HG03135 (cell line): ENCODE measurements around the gene TNFSF18.
"Not testable (repeated sequence)": the region's sequence is repeated elsewhere in the genome, so short reads cannot be mapped to it uniquely, and the experiment has no call there.

ENCODE experiments used
- ATAC-seq: cut with Tn5 transposase; IDR thresholded peaks from one replicate; pipeline ENCODE4 v1.9.1; 2021; ENCODE audit warnings: mild to moderate bottlenecking, moderate library complexity; ENCODE audit not compliant: unreplicated experiment

TNFSF18 gene, protein sequence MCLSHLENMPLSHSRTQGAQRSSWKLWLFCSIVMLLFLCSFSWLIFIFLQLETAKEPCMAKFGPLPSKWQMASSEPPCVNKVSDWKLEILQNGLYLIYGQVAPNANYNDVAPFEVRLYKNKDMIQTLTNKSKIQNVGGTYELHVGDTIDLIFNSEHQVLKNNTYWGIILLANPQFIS

GRCh38 chr1:173050865-173051264 is at the start of gene TNFSF18:
Gene TNFSF18 (minus strand): TSS chr1:173050941. CDS start chr1:173050896, 45 bp downstream.
- ATAC-seq = no peak

DNA sequence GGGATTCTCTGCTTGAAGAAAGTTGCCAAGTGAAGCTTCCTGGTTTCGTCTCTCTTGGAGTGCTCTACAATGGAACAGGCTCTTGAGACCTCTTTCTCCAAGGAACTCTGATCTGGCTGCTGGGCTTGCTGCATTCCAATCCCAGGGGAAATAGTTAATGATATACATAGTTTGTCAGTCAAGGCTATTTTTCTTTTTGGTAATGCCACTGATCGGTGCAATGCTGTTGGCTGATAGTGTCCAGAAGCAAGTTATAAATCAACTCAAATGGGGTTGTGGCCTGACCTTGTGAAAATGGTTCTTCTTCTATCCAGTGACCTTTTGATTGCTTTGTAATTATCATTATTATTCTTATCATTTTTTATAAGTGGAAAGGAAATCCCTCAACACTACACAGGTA is 48.4 kb upstream of the TNFSF18 start:
- no peak for ATAC-seq

GRCh38 chr1:173098117-173098516 is 47.4 kb upstream of the TNFSF18 start:
- ATAC-seq = no peak

GRCh38 chr1:173097001-173097400 is 46.3 kb upstream of the TNFSF18 start:
- ATAC-seq = no peak

DNA sequence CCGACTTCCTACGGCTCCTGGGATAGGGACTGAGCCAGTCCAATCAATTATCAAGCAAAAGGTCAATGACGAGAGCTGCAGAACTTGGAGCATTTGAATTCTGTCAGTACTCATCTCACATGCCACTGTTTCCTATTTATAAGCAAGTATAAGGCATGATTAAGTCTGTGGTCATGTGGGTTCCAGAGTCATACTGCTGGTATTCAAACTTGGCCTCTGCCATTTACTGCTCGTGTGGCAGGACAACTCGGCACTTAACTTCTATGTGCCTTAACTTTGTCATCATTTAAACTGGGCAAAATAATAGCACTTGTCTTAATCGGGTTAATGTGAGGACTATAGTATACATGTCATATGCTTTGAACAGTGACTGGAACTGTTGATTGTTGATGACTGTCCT is 44.9 kb upstream of the TNFSF18 start:
- ATAC-seq = no peak

DNA sequence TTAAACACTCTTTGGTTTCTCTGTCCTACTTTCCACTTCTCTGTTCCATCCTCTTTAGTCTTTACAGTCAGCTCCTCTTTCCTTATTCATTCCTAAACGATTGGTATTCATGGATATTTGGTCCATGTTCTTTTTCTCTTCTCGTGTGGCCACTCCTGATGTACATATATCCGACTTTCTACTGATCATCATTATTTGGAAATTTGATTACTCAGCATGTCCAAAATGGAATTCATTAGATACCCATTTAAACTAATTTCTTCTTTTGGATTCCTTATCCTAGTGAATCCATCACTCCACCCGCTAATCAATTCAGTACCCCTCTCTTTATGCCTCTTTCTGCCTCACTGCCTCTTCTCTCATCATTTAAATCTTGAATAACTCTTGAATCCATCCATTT is 43.8 kb upstream of the TNFSF18 start:
- no peak for ATAC-seq

DNA sequence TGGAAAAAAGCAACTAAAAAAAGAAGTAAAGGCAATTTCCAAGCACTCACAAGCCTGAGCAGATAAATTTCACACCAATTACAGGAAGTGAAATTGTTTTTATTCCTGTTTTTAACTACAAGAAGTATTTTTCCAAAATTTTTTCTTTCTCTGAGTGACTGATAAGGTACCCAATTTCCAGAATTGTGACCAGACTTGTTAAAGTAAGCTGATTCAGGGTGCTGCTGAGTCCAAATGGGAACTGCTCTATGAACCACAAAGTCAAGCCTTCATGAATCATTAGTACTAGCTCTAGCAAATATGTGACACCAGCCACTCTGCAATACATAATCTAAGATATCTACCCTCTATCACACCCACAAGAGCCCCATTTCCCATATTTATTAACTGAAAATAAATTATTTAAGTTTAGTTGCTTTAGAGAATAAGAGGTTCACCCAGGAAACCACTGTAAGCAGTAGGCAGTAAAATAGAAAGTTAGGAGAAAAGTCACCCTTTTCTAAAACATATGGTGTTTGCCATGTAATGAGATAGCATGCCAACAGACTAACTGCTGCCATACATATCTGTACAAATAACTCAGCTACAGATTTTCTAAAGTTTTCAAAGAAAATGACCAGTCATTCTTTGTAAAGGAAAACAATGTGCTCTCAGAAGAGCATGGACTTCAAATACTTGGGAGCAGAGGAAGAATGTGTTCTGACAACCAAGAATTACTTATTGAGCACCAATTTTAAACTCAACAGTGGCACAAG is 43.1 kb upstream of the TNFSF18 start:
- no peak for ATAC-seq

DNA sequence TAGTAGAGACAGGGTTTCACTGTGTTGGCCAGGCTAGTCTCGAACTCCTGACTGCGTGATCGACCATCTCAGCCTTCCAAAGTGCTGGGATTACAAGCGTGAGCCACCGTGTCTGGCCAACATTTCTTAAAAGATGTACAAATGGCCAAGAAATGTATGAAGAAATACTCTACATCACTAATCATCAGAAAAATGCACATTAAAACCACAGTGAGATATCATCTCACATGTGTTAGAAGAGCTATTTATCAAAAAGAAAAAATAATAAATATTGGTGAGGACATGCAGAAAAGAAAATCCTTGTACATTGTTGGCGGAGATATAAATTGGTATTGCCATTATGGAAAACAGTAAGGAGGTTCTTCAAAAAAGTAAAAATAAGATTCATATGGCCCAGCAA is 33.6 kb upstream of the TNFSF18 start:
- no peak for ATAC-seq

GRCh38 chr1:173082913-173083312 is 32.2 kb upstream of the TNFSF18 start:
- ATAC-seq = no peak

DNA sequence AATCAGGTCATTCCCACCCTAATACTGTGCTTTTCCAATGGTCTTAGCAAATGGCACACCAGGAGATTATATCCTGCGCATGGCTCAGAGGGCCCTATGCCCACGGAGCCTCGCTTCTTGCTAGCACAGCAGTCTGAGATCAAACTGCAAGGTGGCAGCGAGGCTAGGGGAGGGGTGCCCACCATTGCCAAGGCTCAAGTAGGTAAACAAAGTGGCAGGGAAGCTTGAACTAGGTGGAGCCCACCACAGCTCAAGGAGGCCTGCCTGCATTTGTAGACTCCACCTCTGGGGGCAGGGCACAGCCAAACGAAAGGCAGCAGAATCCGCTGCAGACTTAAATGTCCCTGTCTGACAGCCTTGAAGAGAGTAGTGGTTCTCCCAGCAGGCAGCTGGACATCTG is 23.5 kb upstream of the TNFSF18 start:
- ATAC-seq = not testable (repeated sequence)

DNA sequence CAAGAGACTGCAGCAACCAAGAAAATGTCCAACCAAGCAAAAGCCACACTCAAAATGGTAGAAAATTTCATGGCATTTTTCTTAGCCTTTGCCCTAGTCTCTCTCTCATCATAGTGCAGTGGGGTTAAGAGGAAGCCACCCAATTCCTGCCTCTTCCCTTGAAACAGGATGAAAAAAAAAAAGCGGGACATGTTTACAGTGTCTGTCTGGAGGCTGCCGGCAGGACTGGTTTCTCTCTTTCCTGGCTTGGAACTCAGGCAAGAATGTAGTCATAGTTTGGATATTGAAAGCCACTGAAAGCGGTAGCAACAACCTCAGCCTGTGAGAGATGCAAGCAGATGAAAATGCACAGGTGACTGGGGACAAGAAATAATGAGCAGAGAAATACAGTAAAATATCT is 13.3 kb upstream of the TNFSF18 start:
- no peak for ATAC-seq

- ATAC-seq = no peak
Observed at GRCh38 chr1:173063171-173063570, 12.4 kb upstream of the TNFSF18 start.

GRCh38 chr1:173062150-173062938 is 11.6 kb upstream of the TNFSF18 start:
- no peak for ATAC-seq

- no peak for ATAC-seq
Observed at GRCh38 chr1:173058556-173058955, 7.8 kb upstream of the TNFSF18 start.

DNA sequence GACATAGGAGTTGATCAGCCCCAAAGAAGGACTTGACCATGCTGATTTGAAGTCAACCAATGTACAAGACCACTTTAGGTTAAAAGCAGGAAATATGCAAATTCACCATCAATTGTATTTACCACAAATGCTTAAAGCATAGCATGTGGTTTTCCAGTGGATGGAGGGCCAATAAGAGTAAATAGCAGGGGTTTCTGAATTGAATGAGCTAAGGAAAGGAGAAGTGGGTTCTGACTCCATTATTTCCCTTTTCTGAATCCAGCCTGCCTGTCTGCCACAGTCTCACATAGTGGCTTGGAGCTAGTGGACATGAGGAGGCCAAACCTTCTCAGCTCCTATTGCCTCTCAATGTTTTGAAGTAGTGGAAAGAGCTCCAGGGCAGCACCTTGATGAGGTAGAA is 7.2 kb upstream of the TNFSF18 start:
- ATAC-seq = no peak

- ATAC-seq = no peak
Observed at GRCh38 chr1:173056365-173056764, 5.6 kb upstream of the TNFSF18 start.

- no peak for ATAC-seq
Observed at GRCh38 chr1:173052681-173053196, 2.0 kb upstream of the TNFSF18 start.

GRCh38 chr1:173049322-173049633 is 1.5 kb downstream of the TNFSF18 start:
- no peak for ATAC-seq

DNA sequence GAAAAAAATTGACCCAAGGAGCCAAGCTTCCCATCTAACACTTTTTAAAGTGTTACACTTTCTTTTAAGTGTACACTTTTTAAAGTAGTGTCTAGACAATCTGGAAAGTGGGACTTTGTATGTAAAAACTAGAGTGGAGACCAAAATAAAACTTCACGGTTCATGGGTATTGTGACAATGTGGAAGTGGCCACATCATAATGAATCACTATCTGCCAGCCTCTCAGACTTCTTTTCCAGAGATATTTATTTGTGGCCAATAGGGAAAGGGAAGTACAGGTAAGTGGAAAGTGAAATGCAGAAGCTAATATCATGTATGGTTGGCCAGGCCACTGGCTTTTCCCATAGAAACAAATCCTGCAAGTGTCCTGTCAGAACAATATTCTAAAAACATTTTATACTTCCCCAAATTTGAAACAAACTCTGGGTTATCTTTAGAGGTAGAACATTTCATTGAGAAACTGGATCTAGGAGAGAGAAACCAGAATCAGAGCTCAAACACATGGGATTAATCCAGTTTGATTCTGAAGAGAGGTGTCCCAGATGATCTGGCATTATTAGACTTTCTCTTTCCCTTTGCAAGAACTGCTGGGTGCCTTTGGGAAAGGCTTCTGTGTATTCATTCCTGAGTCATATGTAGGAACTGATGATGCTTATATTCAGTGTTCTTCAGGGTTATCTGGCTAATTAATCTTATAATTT is 2.0 kb downstream of the TNFSF18 start:
- ATAC-seq = no peak

DNA sequence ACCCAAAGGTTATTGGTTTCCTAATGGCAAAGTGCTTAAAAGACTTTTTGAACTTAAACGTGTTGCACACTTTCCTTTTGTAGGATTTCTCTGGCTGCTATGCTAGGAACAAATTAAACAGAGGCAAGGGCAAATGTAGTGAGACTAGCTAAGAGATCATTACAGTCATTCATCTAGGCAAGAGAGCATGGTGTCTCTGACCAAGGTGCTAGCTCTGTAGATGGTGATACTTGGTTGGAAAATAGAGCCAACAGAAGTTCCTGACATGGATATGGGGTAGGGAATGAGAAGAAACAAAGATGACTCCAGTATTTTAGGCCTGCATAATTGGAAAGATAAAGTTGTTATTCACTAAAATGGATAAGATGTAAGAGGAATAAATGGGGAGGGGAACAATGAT is 6.1 kb downstream of the TNFSF18 start:
- ATAC-seq = no peak

- no peak for ATAC-seq
Observed at GRCh38 chr1:173043253-173043652, 7.5 kb downstream of the TNFSF18 start.
